IMR-90 (cell line): Measurements from ENCODE around the gene TTC28. TPM values are rescaled to one million over a fixed set of nuclear protein-coding genes. Genes with fewer than 3 reads are reported as not detected.

ENCODE experiments used
- ATAC-seq: fragments of 200-7000 bp; cut with Tn5 transposase; 2 replicates; pipeline ENCODE4 v1.9.1; 2020; ENCODE audit warnings: low read depth, mild to moderate bottlenecking, moderate library complexity
- BruUV-seq: library from RNA; stranded (reverse); fragments of 400-500 nt; replicated peaks from 2 replicates; lab custom pipeline; 2021; lab: Mats Ljungman, UMichigan
- CTCF ChIA-PET: fragments of 300-600 bp; formaldehyde crosslinking; extraction: SDS; loops from one replicate; lab custom pipeline; 2021; ENCODE audit warnings: antibody characterized with exemption; lab: Yijun Ruan, JAX
- POLR2A ChIA-PET: fragments of 300-600 bp; sonication (Branson Sonifier 250); formaldehyde crosslinking; loops from one replicate; lab custom pipeline; 2022; ENCODE audit warnings: antibody characterized with exemption; ENCODE audit not compliant: unreplicated experiment; lab: Charles Lee
- DNase-seq: peaks from one replicate; pipeline ENCODE4 v3.0.0; 2013
- H2AFZ ChIP-seq: replicated peaks from 2 replicates; pipeline ENCODE3; 2013; ENCODE audit warnings: low read length, mild to moderate bottlenecking; ENCODE audit not compliant: poor library complexity
- H2AK5ac ChIP-seq: 2 replicates; pipeline ENCODE4 v1.6.1; 2013; ENCODE audit warnings: low read depth, low read length, inconsistent platforms
- H2AK9ac ChIP-seq: replicated peaks from 2 replicates; pipeline ENCODE3; 2013; ENCODE audit warnings: mild to moderate bottlenecking, low read depth, low read length, moderate library complexity; ENCODE audit not compliant: poor library complexity
- H2BK120ac ChIP-seq: 2 replicates; pipeline ENCODE4 v1.6.1; 2013; ENCODE audit warnings: low read depth, low read length, inconsistent platforms
- H2BK15ac ChIP-seq: 3 replicates; pipeline ENCODE4 v1.6.1; 2013; ENCODE audit warnings: low read depth, low read length, inconsistent platforms
- H2BK20ac ChIP-seq: 2 replicates; pipeline ENCODE4 v1.6.1; 2013; ENCODE audit warnings: low read depth, mild to moderate bottlenecking, inconsistent platforms, low read length, moderate library complexity
- H2BK5ac ChIP-seq: 2 replicates; pipeline ENCODE4 v1.6.1; 2013; ENCODE audit warnings: mild to moderate bottlenecking, low read depth, low read length, inconsistent platforms; ENCODE audit not compliant: poor library complexity, severe bottlenecking
- H3K14ac ChIP-seq: replicated peaks from 2 replicates; pipeline ENCODE4 v1.6.1; 2013; ENCODE audit warnings: low read depth, low read length, inconsistent platforms
- H3K18ac ChIP-seq: 2 replicates; pipeline ENCODE4 v1.6.1; 2013; ENCODE audit warnings: low read depth, low read length, control low read depth
- H3K23ac ChIP-seq: 2 replicates; pipeline ENCODE4 v1.6.1; 2013; ENCODE audit warnings: low read depth, low read length, inconsistent platforms
- H3K27ac ChIP-seq: 2 replicates; pipeline ENCODE4 v1.5.1; 2013; ENCODE audit warnings: mild to moderate bottlenecking, control low read depth, low read length; ENCODE audit not compliant: insufficient read depth
- H3K27me3 ChIP-seq: 2 replicates; pipeline ENCODE4 v1.6.1; 2013; ENCODE audit warnings: low read length; ENCODE audit not compliant: control insufficient read depth, insufficient read depth
- H3K36me3 ChIP-seq: 2 replicates; pipeline ENCODE4 v1.6.1; 2013; ENCODE audit warnings: low read length, mixed read lengths; ENCODE audit not compliant: control insufficient read depth, insufficient read depth
- H3K4ac ChIP-seq: 2 replicates; pipeline ENCODE4 v1.6.1; 2013; ENCODE audit warnings: low read depth, low read length, inconsistent platforms
- H3K4me1 ChIP-seq: 2 replicates; pipeline ENCODE4 v1.6.1; 2013; ENCODE audit warnings: low read length, mixed read lengths; ENCODE audit not compliant: control insufficient read depth, insufficient read depth
- H3K4me2 ChIP-seq: 2 replicates; pipeline ENCODE4 v1.6.1; 2013; ENCODE audit warnings: low read depth, mild to moderate bottlenecking, control low read depth, low read length, moderate library complexity
- H3K4me3 ChIP-seq: 2 replicates; pipeline ENCODE4 v1.5.1; 2013; ENCODE audit warnings: low read depth, mild to moderate bottlenecking, control low read depth, low read length, moderate library complexity; ENCODE audit not compliant: insufficient read depth
- H3K56ac ChIP-seq: 2 replicates; pipeline ENCODE4 v1.6.1; 2013; ENCODE audit warnings: low read length, inconsistent platforms; ENCODE audit not compliant: insufficient read depth; ENCODE audit errors: extremely low read depth
- H3K79me1 ChIP-seq, 2 experiments: 2 replicates each; pipeline ENCODE4 v1.6.1; 2013; ENCODE audit warnings: low read length in 2 of 2, inconsistent platforms in 1 of 2, low read depth in 1 of 2
- H3K9ac ChIP-seq: 2 replicates; pipeline ENCODE4 v1.6.1; 2013; ENCODE audit warnings: low read depth, low read length, control low read depth
- H3K9me1 ChIP-seq: 2 replicates; pipeline ENCODE4 v1.6.1; 2013; ENCODE audit warnings: low read length, inconsistent platforms; ENCODE audit not compliant: insufficient read depth
- H3K9me3 ChIP-seq: 2 replicates; pipeline ENCODE4 v1.6.1; 2013; ENCODE audit warnings: low read length; ENCODE audit not compliant: control insufficient read depth, insufficient read depth
- H4K20me1 ChIP-seq: 2 replicates; pipeline ENCODE4 v1.6.1; 2013; ENCODE audit warnings: low read length, inconsistent platforms; ENCODE audit not compliant: insufficient read depth
- H4K5ac ChIP-seq: 2 replicates; pipeline ENCODE4 v1.6.1; 2013; ENCODE audit warnings: mild to moderate bottlenecking, low read depth, low read length, control low read depth
- H4K8ac ChIP-seq, 2 experiments: 2 replicates each; pipeline ENCODE4 v1.6.1; 2013; ENCODE audit warnings: low read depth in 2 of 2, low read length in 2 of 2, control low read depth in 1 of 2, inconsistent platforms in 1 of 2
- H4K91ac ChIP-seq: 2 replicates; pipeline ENCODE4 v1.6.1; 2013; ENCODE audit warnings: low read depth, low read length, inconsistent platforms; ENCODE audit not compliant: insufficient read depth
- BHLHE40 ChIP-seq: fragments of 150-350 bp; IDR thresholded peaks from 2 replicates; pipeline ENCODE4 v1.6.1; 2016; ENCODE audit warnings: mild to moderate bottlenecking, low read depth, low read length
- CEBPB ChIP-seq: IDR thresholded peaks from 2 replicates; pipeline ENCODE4 v1.6.1; 2012; ENCODE audit warnings: low read depth, low read length, improper control_type of control experiment
- CTCF ChIP-seq: conservative IDR thresholded peaks from 2 replicates; pipeline ENCODE4 v1.5.1; 2012; ENCODE audit warnings: mild to moderate bottlenecking, low read depth, low read length, improper control_type of control experiment
- ELK1 ChIP-seq: fragments of 150-350 bp; IDR thresholded peaks from 2 replicates; pipeline ENCODE4 v1.6.1; 2016; ENCODE audit warnings: low read depth, mild to moderate bottlenecking, low read length, moderate library complexity, borderline replicate concordance
- MAFK ChIP-seq: IDR thresholded peaks from 2 replicates; pipeline ENCODE4 v1.6.1; 2012; ENCODE audit warnings: low read depth, low read length, improper control_type of control experiment
- POLR2A ChIP-seq: IDR thresholded peaks from 2 replicates; pipeline ENCODE4 v1.6.1; 2012; ENCODE audit warnings: mild to moderate bottlenecking, low read depth, low read length
- RFX5 ChIP-seq: IDR thresholded peaks from 2 replicates; pipeline ENCODE4 v1.8.0; 2012; ENCODE audit warnings: low read depth, mild to moderate bottlenecking, low read length, moderate library complexity
- SMC3 ChIP-seq: fragments of 150-350 bp; IDR thresholded peaks from 2 replicates; pipeline ENCODE4 v1.6.1; 2016; ENCODE audit warnings: low read depth, mild to moderate bottlenecking, antibody characterized with exemption, low read length, moderate library complexity
- USF2 ChIP-seq: fragments of 150-350 bp; IDR thresholded peaks from 2 replicates; pipeline ENCODE4 v1.6.1; 2017; ENCODE audit warnings: mild to moderate bottlenecking, antibody characterized with exemption, low read length, low read depth
- WGBS, 2 experiments: methylation state at CpG; one replicate each; pipeline versions ENCODE4 v1.1.5 to v1.1.7; 2013; ENCODE audit warnings: missing lambda C conversion rate in 2 of 2; ENCODE audit not compliant: insufficient read length in 1 of 2; ENCODE audit errors: extremely low coverage in 2 of 2; 5-methylcytosine and 5-hydroxymethylcytosine counted together
- dilution Hi-C: fragments of 300-500 bp; cut with HindIII; formaldehyde crosslinking; loops from one replicate; pipeline ENCODE4 v1.14.3; 2018; ENCODE audit warnings: low sequenced_read_pairs; ENCODE audit not compliant: unreplicated experiment
- in situ Hi-C: fragments of 300-500 bp; cut with MboI; formaldehyde crosslinking; loops from 3 replicates; pipeline ENCODE4 v1.14.3; 2019; ENCODE audit warnings: low sequenced_read_pairs, inconsistent platforms, mixed read lengths
- intact Hi-C: fragments of 100-400 bp; cut with micrococcal nuclease; formaldehyde crosslinking; loops from 2 replicates; pipeline ENCODE4 v1.10.0; 2022
- polyA plus RNA-seq, 3 experiments: library from polyadenylated mRNA; depleted of rRNA; stranded (reverse); fragments of >200 nt; gene quantifications; 2 replicates each; pipeline ENCODE4 v1.2.3, GENCODE V29; 2012; ENCODE audit warnings: low replicate concordance in 1 of 3
- total RNA-seq: library from RNA; depleted of rRNA; stranded (reverse); fragments of >200 nt; gene quantifications from 2 replicates; pipeline ENCODE4 v1.2.3, GENCODE V29; 2012

TTC28 gene
- total and polyA plus RNA-seq, 2 of the 4 experiments (the other 2 are of a cell fraction) = 5.6 to 13.3 TPM

- DNase-seq (no peak), ATAC-seq (no peak)
- Histone ChIP-seq H3K79me1 (0 out of 4 replicates have a peak, but pooled peaks cover 0 to 6% of the 10 kb centered on the region in 2 experiments), H2AK9ac (no peak overlapping the region), H3K18ac (no peak overlapping the region), H3K4ac (no peak overlapping the region), H3K4me1 (no peaks in the 10 kb centered on the region), H4K5ac (no peak overlapping the region), H4K8ac (no peak overlapping the region), H3K23ac (no peak overlapping the region), H3K9me1 (no peaks in the 10 kb centered on the region), H3K56ac (no peak overlapping the region), H4K91ac (no peak overlapping the region), H2BK120ac (no peak overlapping the region), H3K14ac (no peak overlapping the region), H3K27ac (no peak overlapping the region), H3K4me2 (no peak overlapping the region), H4K20me1 (no peaks in the 10 kb centered on the region), H2BK5ac (no peak overlapping the region), H2BK20ac (no peak overlapping the region), H3K36me3 (no peaks in the 10 kb centered on the region), H2AFZ (no peak overlapping the region), H3K9ac (no peak overlapping the region), H3K9me3 (no peaks in the 10 kb centered on the region), H3K4me3 (no peak overlapping the region), H2AK5ac (no peak overlapping the region), H2BK15ac (no peak overlapping the region), H3K27me3 (no peaks in the 10 kb centered on the region)
- ChIA-PET CTCF (no interaction called here), POLR2A (no interaction called here)
- WGBS, 2 experiments = no CpG with 5 or more reads among the region's 1 CpG
- TF ChIP-seq CEBPB (no peak), SMC3 (no peak), POLR2A (no peak), MAFK (no peak), CTCF (no peak), ELK1 (no peak), RFX5 (no peak), USF2 (no peak), BHLHE40 (no peak)
- dilution Hi-C loops (no loop called here), in situ Hi-C loops (loop anchor here (25.0 kb wide), 1 partner anchor 387 kb away; no protein-coding TSS in a partner anchor), intact Hi-C loops (no loop called here)
- no TSS peak for BruUV-seq
Measured at GRCh38 chr22:28449041-28449440, 230.6 kb downstream of the TTC28 start.
